Spleen (tissue), 11 donors: ENCODE data around the gene ALDH1A2. TPM values are rescaled to one million over a fixed set of nuclear protein-coding genes. Genes with fewer than 3 reads are reported as not detected.

ENCODE experiments used
- DNase-seq: peaks from one replicate; pipeline ENCODE4 v3.0.0-alpha.2; 2020
- H3K27ac ChIP-seq, 8 donors: fragments of 200-600 bp; sonication (generic) in 7 of 8; 1 replicate in 4 of 8; 2 replicates in 4 of 8; pipeline versions ENCODE4 v1.5.0 to v1.8.0; 2016 to 2021; ENCODE audit warnings: inconsistent platforms in 4 of 8, mild to moderate bottlenecking in 4 of 8, moderate library complexity in 1 of 8
- H3K27me3 ChIP-seq, 7 donors: fragments of 200-600 bp; sonication (generic) in 6 of 7; replicated peaks in 1 of 7; 1 replicate in 4 of 7; 2 replicates in 3 of 7; pipeline versions ENCODE4 v1.5.0 to v1.8.0; 2016 to 2021; ENCODE audit warnings: inconsistent platforms in 3 of 7, mild to moderate bottlenecking in 1 of 7
- H3K36me3 ChIP-seq, 6 donors: fragments of 200-600 bp; sonication (generic) in 5 of 6; 1 replicate in 4 of 6; 2 replicates in 2 of 6; pipeline versions ENCODE4 v1.5.0 to v1.8.0; 2016 to 2021; ENCODE audit warnings: inconsistent platforms in 2 of 6
- H3K4me1 ChIP-seq, 6 donors: fragments of 200-600 bp; sonication (generic) in 5 of 6; 1 replicate in 3 of 6; 2 replicates in 3 of 6; pipeline versions ENCODE4 v1.5.0 to v1.8.0; 2016 to 2021; ENCODE audit warnings: inconsistent platforms in 3 of 6
- H3K4me3 ChIP-seq, 8 donors: fragments of 200-600 bp; sonication (generic) in 7 of 8; 1 replicate in 4 of 8; 2 replicates in 4 of 8; pipeline versions ENCODE4 v1.5.0 to v1.8.0; 2016 to 2021; ENCODE audit warnings: inconsistent platforms in 4 of 8, mild to moderate bottlenecking in 4 of 8, moderate library complexity in 2 of 8
- H3K9me3 ChIP-seq, 8 donors: fragments of 200-600 bp; sonication (generic) in 7 of 8; 1 replicate in 4 of 8; 2 replicates in 4 of 8; pipeline versions ENCODE4 v1.5.0 to v1.8.0; 2016 to 2021; ENCODE audit warnings: inconsistent platforms in 4 of 8
- POLR2A ChIP-seq, 3 donors: fragments of 450-650 bp; IDR thresholded peaks; one replicate each; pipeline ENCODE4 v1.5.1; 2017; ENCODE audit warnings: antibody characterized with exemption in 3 of 3, mild to moderate bottlenecking in 1 of 3
- POLR2AphosphoS5 ChIP-seq, 3 donors: sonication (generic); formaldehyde crosslinking; IDR thresholded peaks; one replicate each; pipeline ENCODE4 v1.5.1; 2017; ENCODE audit warnings: antibody characterized with exemption in 3 of 3
- WGBS, 5 donors: extraction: QIAGEN DNeasy Blood & Tissue Kit in 3 of 5; methylation state at CpG; one replicate each; pipeline versions ENCODE4 v1.1.5 to v1.1.7; 2013 to 2018; 5-methylcytosine and 5-hydroxymethylcytosine counted together
- intact Hi-C: fragments of 100-400 bp; cut with DNase I; formaldehyde crosslinking; loops from one replicate; pipeline ENCODE4 v1.15.0; 2023; ENCODE audit warnings: low total_unique reads
- polyA plus RNA-seq, 3 donors: library from polyadenylated mRNA; stranded (reverse); fragments of 200-250 nt; gene quantifications; one replicate each; pipeline ENCODE4 v1.2.1, GENCODE V29; 2013
- total RNA-seq, 7 donors: library from RNA; depleted of rRNA in 3 of 7; stranded (reverse); fragments of >200 nt in 3 of 7; fragmentation: NEBNext Ultra II Directional in 4 of 7; extraction: Animal tissue kit (Norgen Biotek cat#: 25700) in 4 of 7; gene quantifications; one replicate each; pipeline versions ENCODE4 v1.1.0 to v1.2.1, GENCODE V29; 2016 to 2021
- TF ChIP-seq, protein P1 (sequence below), 11 experiments: fragments of 200-600 bp in 7 of 11; fragments of 450-650 bp in 4 of 11; sonication (generic) in 4 of 11; IDR thresholded peaks in 8 of 11; conservative IDR thresholded peaks in 3 of 11; 1 replicate in 7 of 11; 2 replicates in 4 of 11; pipeline versions ENCODE4 v1.4.0 to v1.8.0; 2016 to 2021; ENCODE audit warnings: antibody characterized with exemption in 11 of 11, inconsistent platforms in 4 of 11, mild to moderate bottlenecking in 1 of 11
- donor health status: healthy with polysubstance abuse.
- donor health status: DM: no; HTN: no; CAD: no; lungs with moderate emphysema.
- donor health status: DM: no; HTN: no; CAD: no.
- donor health status: Bipolar disorder and iron deficiency.
- donor health status: healthy.
- donor health status: DM: no; HTN: no; CAD: no.
- donor health status: DM: yes; HTN: yes; CAD: no.

ALDH1A2 gene
- total and polyA plus RNA-seq, 10 donors, result 0.26 to 20.3 (median 4.8) TPM

GRCh38 chr15:57993409-57994145 lies 71.9 kb downstream of the ALDH1A2 start:
- Histone ChIP-seq H3K27me3 (no peaks in the 10 kb centered on the region), H3K27ac (no peak overlapping the region), H3K9me3 (no peaks in the 10 kb centered on the region), H3K4me3 (no peak overlapping the region), H3K4me1 (no peaks in the 10 kb centered on the region), H3K36me3 (no peaks in the 10 kb centered on the region)
- intact Hi-C loops, result no loop called here
- WGBS, 5 donors, result 67 to 86% (median 83%) methylated on average over 3 of the region's 3 CpGs
- no peak for TF ChIP-seq POLR2AphosphoS5 (IDR thresholded peaks at IDR 0.05)
- no peak for TF ChIP-seq POLR2A (IDR thresholded peaks at IDR 0.05)
- TF ChIP-seq, protein P1, sequence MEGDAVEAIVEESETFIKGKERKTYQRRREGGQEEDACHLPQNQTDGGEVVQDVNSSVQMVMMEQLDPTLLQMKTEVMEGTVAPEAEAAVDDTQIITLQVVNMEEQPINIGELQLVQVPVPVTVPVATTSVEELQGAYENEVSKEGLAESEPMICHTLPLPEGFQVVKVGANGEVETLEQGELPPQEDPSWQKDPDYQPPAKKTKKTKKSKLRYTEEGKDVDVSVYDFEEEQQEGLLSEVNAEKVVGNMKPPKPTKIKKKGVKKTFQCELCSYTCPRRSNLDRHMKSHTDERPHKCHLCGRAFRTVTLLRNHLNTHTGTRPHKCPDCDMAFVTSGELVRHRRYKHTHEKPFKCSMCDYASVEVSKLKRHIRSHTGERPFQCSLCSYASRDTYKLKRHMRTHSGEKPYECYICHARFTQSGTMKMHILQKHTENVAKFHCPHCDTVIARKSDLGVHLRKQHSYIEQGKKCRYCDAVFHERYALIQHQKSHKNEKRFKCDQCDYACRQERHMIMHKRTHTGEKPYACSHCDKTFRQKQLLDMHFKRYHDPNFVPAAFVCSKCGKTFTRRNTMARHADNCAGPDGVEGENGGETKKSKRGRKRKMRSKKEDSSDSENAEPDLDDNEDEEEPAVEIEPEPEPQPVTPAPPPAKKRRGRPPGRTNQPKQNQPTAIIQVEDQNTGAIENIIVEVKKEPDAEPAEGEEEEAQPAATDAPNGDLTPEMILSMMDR (IDR thresholded peaks at IDR 0.05 in 8 of 11, conservative IDR thresholded peaks at IDR 0.05 in 3 of 11), result no peak
- DNase-seq, result no peak

DNA sequence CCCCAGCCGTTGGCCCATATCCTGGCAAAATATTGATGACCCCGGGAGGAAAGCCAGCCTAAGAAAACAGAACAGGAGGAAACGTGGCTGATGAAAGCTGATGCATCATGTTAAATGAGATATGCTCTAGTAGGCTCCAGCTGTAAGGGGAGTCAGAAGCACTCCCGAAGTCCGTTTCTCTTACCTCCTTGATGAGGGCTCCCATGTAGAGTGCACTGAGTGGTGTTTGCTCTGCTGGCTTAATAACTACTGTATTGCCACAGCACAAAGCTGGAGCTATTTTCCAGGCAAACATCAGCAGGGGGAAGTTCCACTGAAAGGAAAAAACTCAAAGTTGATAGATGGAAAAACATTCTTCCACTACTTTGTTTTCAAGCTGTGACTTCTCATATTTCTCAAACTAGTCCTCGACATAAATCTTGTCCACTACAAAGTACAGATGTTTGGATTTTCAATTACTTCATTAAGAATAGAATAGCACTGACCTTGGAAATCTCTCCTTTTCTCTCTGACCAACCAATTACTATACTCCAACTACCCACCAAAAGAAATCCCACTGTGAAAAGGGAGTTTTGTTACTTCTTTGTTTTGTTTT lies 72.7 kb downstream of the ALDH1A2 start:
- no peaks in the 10 kb centered on the region for H3K4me1 ChIP-seq

GRCh38 chr15:57973534-57973933 lies 92.0 kb downstream of the ALDH1A2 start:
- Histone ChIP-seq H3K4me1 (no peaks in the 10 kb centered on the region), H3K9me3 (no peaks in the 10 kb centered on the region), H3K4me3 (no peak overlapping the region), H3K27ac (no peak overlapping the region), H3K36me3 (no peaks in the 10 kb centered on the region), H3K27me3 (no peaks in the 10 kb centered on the region)
- TF ChIP-seq POLR2A (IDR thresholded peaks at IDR 0.05) (no peak), POLR2AphosphoS5 (IDR thresholded peaks at IDR 0.05) (no peak)
- TF ChIP-seq, protein P1 (IDR thresholded peaks at IDR 0.05 in 8 of 11, conservative IDR thresholded peaks at IDR 0.05 in 3 of 11), result no peak
- intact Hi-C loops, result no loop called here
- 83 to 90% (median 87%) methylated on average over 3 of the region's 3 CpGs for WGBS, 5 donors
- DNase-seq, result no peak

More for the DNA sequence above, 72.7 kb downstream of the ALDH1A2 start:
- DNase-seq, result no peak
- 67 to 78% (median 75%) methylated on average over 6 of the region's 6 CpGs for WGBS, 5 donors
- TF ChIP-seq POLR2A (IDR thresholded peaks at IDR 0.05), result no peak
- no peak for TF ChIP-seq POLR2AphosphoS5 (IDR thresholded peaks at IDR 0.05)
- TF ChIP-seq, protein P1 (IDR thresholded peaks at IDR 0.05 in 8 of 11, conservative IDR thresholded peaks at IDR 0.05 in 3 of 11), result no peak
- H3K4me3 ChIP-seq, result no peak overlapping the region
- H3K27ac ChIP-seq, result no peak overlapping the region
- intact Hi-C loops, result no loop called here
- H3K27me3 ChIP-seq, result no peaks in the 10 kb centered on the region
- H3K36me3 ChIP-seq, result no peaks in the 10 kb centered on the region
- no peaks in the 10 kb centered on the region for H3K9me3 ChIP-seq

- intact Hi-C loops, result no loop called here
- no peak for DNase-seq
- Histone ChIP-seq H3K4me3 (no peak overlapping the region), H3K36me3 (no peaks in the 10 kb centered on the region), H3K4me1 (no peaks in the 10 kb centered on the region), H3K27me3 (no peaks in the 10 kb centered on the region), H3K27ac (no peak overlapping the region), H3K9me3 (no peaks in the 10 kb centered on the region)
- no peak for TF ChIP-seq POLR2AphosphoS5 (IDR thresholded peaks at IDR 0.05)
- no peak for TF ChIP-seq POLR2A (IDR thresholded peaks at IDR 0.05)
- TF ChIP-seq, protein P1 (IDR thresholded peaks at IDR 0.05 in 8 of 11, conservative IDR thresholded peaks at IDR 0.05 in 3 of 11), result no peak
- WGBS, 5 donors, result 67 to 80% (median 78%) methylated on average over 2 of the region's 2 CpGs
Measured at GRCh38 chr15:57972864-57973263, 92.6 kb downstream of the ALDH1A2 start.
